ENCODE data around the gene GDF2. TPM values are rescaled to one million over a fixed set of nuclear protein-coding genes. Genes with fewer than 3 reads are reported as not detected.

GDF2 gene
- total and polyA plus RNA-seq, 2 experiments from 2014 or later, result not detected

DNA sequence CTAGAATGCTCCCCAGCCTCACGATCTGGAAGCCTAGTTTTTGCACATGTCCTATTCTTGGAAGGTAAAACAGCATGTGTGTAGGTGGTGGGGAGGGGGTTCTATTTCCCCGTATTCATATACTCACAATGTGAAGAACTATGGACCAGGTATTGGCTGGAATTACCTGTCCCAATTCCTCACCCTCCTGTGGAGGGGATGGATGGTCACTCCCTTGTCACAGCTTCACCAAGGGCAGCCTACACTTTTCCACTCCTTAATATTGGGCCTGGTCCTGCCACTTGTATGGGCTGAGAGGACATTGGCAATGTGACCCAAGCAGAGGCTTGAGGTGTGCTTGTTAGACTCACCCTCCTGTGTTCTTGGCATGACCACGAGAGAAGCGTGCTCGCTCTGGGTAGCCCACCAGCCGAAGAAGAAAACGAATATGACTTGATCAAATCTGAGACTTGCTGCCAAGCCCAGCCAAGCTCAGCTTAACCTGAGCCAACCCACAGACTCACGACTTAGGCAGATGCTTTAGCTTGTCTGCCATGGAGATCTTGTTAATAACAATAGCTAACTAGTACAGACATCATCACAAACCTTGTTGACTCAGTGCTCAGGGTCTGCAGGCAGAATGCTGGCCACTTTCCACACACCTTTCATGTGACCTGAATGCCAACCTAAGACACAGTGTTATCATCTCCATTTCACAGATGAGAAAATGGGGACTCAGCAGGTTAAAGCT lies 44.6 kb downstream of the GDF2 start (continued):
- TF ChIP-seq REST (IDR thresholded peaks at IDR 0.05; ENCODE audit: unreplicated experiment), result no peak
- TF ChIP-seq ZNF114 (CRISPR knock-in tag; IDR thresholded peaks at IDR 0.05), result no peak
- no peak for TF ChIP-seq ZNF331 (CRISPR knock-in tag; IDR thresholded peaks at IDR 0.05; ENCODE audit: low read depth)
- TF ChIP-seq JUNB (IDR thresholded peaks at IDR 0.05; ENCODE audit: unreplicated experiment), result no peak
- TF ChIP-seq EZH2 (IDR thresholded peaks at IDR 0.05; ENCODE audit: low read depth, unreplicated experiment), result no peak

DNA sequence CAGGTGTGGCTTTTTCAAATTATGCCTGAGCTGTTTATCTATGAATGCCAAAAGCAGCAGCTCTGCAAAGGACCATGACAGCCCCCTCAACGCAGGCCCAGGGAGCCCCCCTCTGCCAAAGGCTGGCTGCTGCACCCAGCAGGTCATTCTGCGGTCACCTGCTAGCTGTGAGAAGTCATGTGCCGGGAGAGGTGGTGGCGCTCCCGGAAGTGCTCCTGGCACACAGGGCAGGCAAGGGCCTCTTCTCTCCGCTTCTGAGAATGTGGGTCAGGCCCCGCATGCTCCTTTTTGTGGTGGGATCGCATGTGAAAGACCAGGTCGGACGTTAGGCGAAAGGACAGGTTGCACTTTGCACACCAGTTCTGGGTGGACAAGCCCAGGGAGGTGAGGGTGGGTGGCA lies 45.4 kb downstream of the GDF2 start:
- Histone ChIP-seq H3K79me2 (replicated peaks; ENCODE audit: insufficient read depth) (no peaks in the 10 kb centered on the region), H3K4me3 (no peak overlapping the region), H3K4me1 (ENCODE audit: insufficient read depth) (peaks cover 7% of the 10 kb centered on the region), H3K27me3 (ENCODE audit: insufficient read depth) (no peaks in the 10 kb centered on the region), H3K9me2 (ENCODE audit: insufficient read depth) (no peaks in the 10 kb centered on the region), H4K20me1 (replicated peaks; ENCODE audit: insufficient read depth) (no peaks in the 10 kb centered on the region), H3K36me3 (ENCODE audit: insufficient read depth) (no peaks in the 10 kb centered on the region), H2AFZ (no peak overlapping the region), H3F3A (replicated peaks; ENCODE audit: low read depth) (no peaks in the 10 kb centered on the region), H3K27ac (ENCODE audit: low read depth) (no peak overlapping the region), H3K4me2 (no peak overlapping the region)
- Mint-ChIP-seq H3K4me1 (peaks cover 28% of the 10 kb centered on the region), H3K4me3 (no peak overlapping the region), H3K27me3 (ENCODE audit: insufficient read depth, low read depth, poor library complexity) (peaks cover 6% of the 10 kb centered on the region), H3K27ac (no peak overlapping the region), H3K9me3 (no peaks in the 10 kb centered on the region), H3K36me3 (ENCODE audit: low read depth) (no peaks in the 10 kb centered on the region)
- TF ChIP-seq ZNF462 (CRISPR knock-in tag; IDR thresholded peaks at IDR 0.05), result no peak
- no peak for TF ChIP-seq EZH2 (IDR thresholded peaks at IDR 0.05; ENCODE audit: low read depth, unreplicated experiment)
- DNase-seq (ENCODE audit: low spot score) (no peak), ATAC-seq (no peak)

Measured in GM23338 (cell line).